HepG2 (cell line): ENCODE measurements around the gene PRKN. TPM values are rescaled to one million over a fixed set of nuclear protein-coding genes. Genes with fewer than 3 reads are reported as not detected.
A peak's percentile ranks its signal among the peaks of the same experiment; 100 is the strongest.

Experiments
- ATAC-seq: fragments of 200-7000 bp; cut with Tn5 transposase; 3 replicates; pipeline ENCODE4 v1.9.1; 2020; ENCODE audit warnings: mild to moderate bottlenecking, moderate library complexity
- BruUV-seq: library from RNA; stranded (reverse); fragments of 400-500 nt; replicated peaks from 2 replicates; lab custom pipeline; 2021; lab: Mats Ljungman, UMichigan
- CTCF ChIA-PET: fragments of 300-600 bp; formaldehyde crosslinking; extraction: SDS; loops from one replicate; lab custom pipeline; 2021; ENCODE audit warnings: low total read pairs, inconsistent platforms, low intra/inter-chr PET ratio; lab: Yijun Ruan, JAX
- POLR2A ChIA-PET: fragments of 350-600 bp; sonication (Branson Sonifier 250); formaldehyde crosslinking; loops from one replicate; lab custom pipeline; 2020; ENCODE audit warnings: antibody characterized with exemption, inconsistent platforms; lab: Yijun Ruan, JAX
- DNase-seq: peaks from one replicate; pipeline ENCODE4 v3.0.0-alpha.2; 2015; ENCODE audit warnings: low spot score
- FAIRE-seq: peaks from 3 replicates; lab custom pipeline; 2011; peaks lifted over from hg19 to GRCh38; lab: Jason Lieb, UNC
- H2AFZ ChIP-seq: one replicate; pipeline ENCODE4 v1.6.1; 2011; ENCODE audit warnings: low read length, inconsistent platforms
- H3K27ac ChIP-seq: fragments of 300-600 bp; 3 replicates; pipeline ENCODE4 v1.8.0; 2011; ENCODE audit warnings: mixed run types, mild to moderate bottlenecking, mixed read lengths, low read length, inconsistent platforms; ENCODE audit not compliant: insufficient read depth; ENCODE audit errors: extremely low read length
- H3K27me3 ChIP-seq, 2 experiments: fragments of 200-600 bp in 1 of 2; 2 replicates in 1 of 2; 3 replicates in 1 of 2; pipeline versions ENCODE4 v1.6.0 to v1.8.0; 2011; ENCODE audit warnings: low read length in 2 of 2, mild to moderate bottlenecking in 2 of 2, moderate library complexity in 2 of 2, inconsistent platforms in 1 of 2; ENCODE audit not compliant: insufficient read depth in 2 of 2, control insufficient read depth in 1 of 2
- H3K36me3 ChIP-seq, 2 experiments: fragments of 200-600 bp in 1 of 2; replicated peaks in 1 of 2; 2 replicates in 1 of 2; 3 replicates in 1 of 2; pipeline versions ENCODE4 v1.5.1 to v1.8.0; 2011; ENCODE audit warnings: low read length in 2 of 2, inconsistent platforms in 1 of 2; ENCODE audit not compliant: insufficient read depth in 2 of 2, control insufficient read depth in 1 of 2
- H3K4me1 ChIP-seq: 2 replicates; pipeline ENCODE4 v1.5.1; 2012; ENCODE audit warnings: low read length, inconsistent platforms; ENCODE audit not compliant: insufficient read depth
- H3K4me2 ChIP-seq: 2 replicates; pipeline ENCODE4 v1.6.0; 2011; ENCODE audit warnings: low read depth, low read length, inconsistent platforms
- H3K4me3 ChIP-seq, 3 experiments: fragments of 200-600 bp in 1 of 3; sonication (generic), shearing (Covaris generic) in 1 of 3; replicated peaks in 1 of 3; 2 replicates each; pipeline ENCODE4 v1.5.1; 2011 to 2016; ENCODE audit warnings: low read length in 3 of 3, inconsistent platforms in 2 of 3, low read depth in 2 of 3, mild to moderate bottlenecking in 2 of 3, control low read depth in 1 of 3, mixed read lengths in 1 of 3; ENCODE audit not compliant: insufficient read depth in 1 of 3
- H3K79me2 ChIP-seq: one replicate; pipeline ENCODE4 v1.6.1; 2011; ENCODE audit warnings: low read length, inconsistent platforms; ENCODE audit not compliant: insufficient read depth
- H3K9ac ChIP-seq: 2 replicates; pipeline ENCODE4 v1.6.0; 2011; ENCODE audit warnings: mild to moderate bottlenecking, low read depth, low read length, inconsistent platforms; ENCODE audit not compliant: insufficient read depth
- H3K9me3 ChIP-seq: 2 replicates; pipeline ENCODE4 v1.5.1; 2012; ENCODE audit warnings: mild to moderate bottlenecking, low read length
- H4K20me1 ChIP-seq: 2 replicates; pipeline ENCODE4 v1.6.0; 2011; ENCODE audit warnings: inconsistent platforms, mild to moderate bottlenecking, low read length, moderate library complexity; ENCODE audit not compliant: insufficient read depth
- ARID3A ChIP-seq: IDR thresholded peaks from 2 replicates; pipeline ENCODE4 v1.6.1; 2012; ENCODE audit warnings: low read depth, low read length, improper control_type of control experiment
- CHD4 ChIP-seq: fragments of 200-600 bp; sonication (generic); IDR thresholded peaks from 2 replicates; pipeline ENCODE4 v1.7.0; 2017; ENCODE audit warnings: mild to moderate bottlenecking, low read length, borderline replicate concordance
- CTCF ChIP-seq: sonication (generic); formaldehyde crosslinking; IDR thresholded peaks from 2 replicates; pipeline ENCODE4 v1.5.0; 2020; ENCODE audit warnings: mild to moderate bottlenecking, missing genetic modification reagents, moderate library complexity
- ERF ChIP-seq: IDR thresholded peaks from 2 replicates; pipeline ENCODE4 v1.6.1; 2018; ENCODE audit warnings: missing biosample characterization, missing genetic modification reagents
- FOXA3 ChIP-seq: IDR thresholded peaks from 2 replicates; pipeline ENCODE4 v1.6.1; 2016; ENCODE audit warnings: missing genetic modification reagents, missing compliant biosample characterization
- GPN1 ChIP-seq: sonication (generic); formaldehyde crosslinking; IDR thresholded peaks from 2 replicates; pipeline ENCODE4 v1.5.1; 2020; ENCODE audit warnings: missing genetic modification reagents, borderline replicate concordance
- HNF4A ChIP-seq: sonication (generic); formaldehyde crosslinking; IDR thresholded peaks from 2 replicates; pipeline ENCODE4 v1.4.0; 2020; ENCODE audit warnings: missing genetic modification reagents
- KLF15 ChIP-seq: sonication (generic); formaldehyde crosslinking; IDR thresholded peaks from 2 replicates; pipeline ENCODE4 v1.8.1; 2023; ENCODE audit warnings: borderline replicate concordance, mild to moderate bottlenecking, inconsistent platforms, missing genetic modification reagents, mixed read lengths
- NR2C2 ChIP-seq: sonication (generic); formaldehyde crosslinking; IDR thresholded peaks from 2 replicates; pipeline ENCODE4 v1.4.0; 2020; ENCODE audit warnings: missing genetic modification reagents, mild to moderate bottlenecking, moderate library complexity, borderline replicate concordance
- SNAPC4 ChIP-seq: sonication (generic); formaldehyde crosslinking; IDR thresholded peaks from 2 replicates; pipeline ENCODE4 v1.4.0; 2020; ENCODE audit warnings: mild to moderate bottlenecking, missing genetic modification reagents
- ZBTB42 ChIP-seq: sonication (generic); formaldehyde crosslinking; IDR thresholded peaks from 2 replicates; pipeline ENCODE4 v1.5.0; 2020; ENCODE audit warnings: mild to moderate bottlenecking, missing genetic modification reagents
- ZNF256 ChIP-seq: sonication (generic); formaldehyde crosslinking; conservative IDR thresholded peaks from 2 replicates; pipeline ENCODE4 v1.4.0; 2020; ENCODE audit warnings: missing genetic modification reagents
- ZNF326 ChIP-seq: sonication (generic); formaldehyde crosslinking; IDR thresholded peaks from 2 replicates; pipeline ENCODE4 v1.4.0; 2020; ENCODE audit warnings: missing genetic modification reagents, borderline replicate concordance
- ZNF335 ChIP-seq: sonication (generic); formaldehyde crosslinking; IDR thresholded peaks from 2 replicates; pipeline ENCODE4 v1.4.0; 2020; ENCODE audit warnings: missing genetic modification reagents
- ZNF550 ChIP-seq: sonication (generic); formaldehyde crosslinking; IDR thresholded peaks from 2 replicates; pipeline ENCODE4 v1.4.0; 2020; ENCODE audit warnings: mild to moderate bottlenecking, missing genetic modification reagents, borderline replicate concordance
- ZSCAN22 ChIP-seq: sonication (generic); formaldehyde crosslinking; IDR thresholded peaks from 2 replicates; pipeline ENCODE4 v1.4.0; 2020; ENCODE audit warnings: mild to moderate bottlenecking, missing genetic modification reagents
- ZSCAN30 ChIP-seq: sonication (generic); formaldehyde crosslinking; IDR thresholded peaks from 2 replicates; pipeline ENCODE4 v1.5.0; 2020; ENCODE audit warnings: mild to moderate bottlenecking, missing genetic modification reagents
- WGBS: methylation state at CpG from one replicate; pipeline ENCODE4 v1.1.6; 2017; ENCODE audit warnings: low lambda C conversion rate; 5-methylcytosine and 5-hydroxymethylcytosine counted together
- in situ Hi-C: cut with HindIII; loops from 2 replicates; pipeline ENCODE4 v1.10.0; 2017; ENCODE audit warnings: low pct_unique_long_range_greater_than_20kb; ENCODE audit not compliant: extremely low pct_ligation_motif_present
- intact Hi-C: fragments of 100-400 bp; cut with micrococcal nuclease; formaldehyde crosslinking; loops from one replicate; pipeline ENCODE4 v1.10.0; 2022; ENCODE audit not compliant: unreplicated experiment
- polyA plus RNA-seq, 8 experiments: library from polyadenylated mRNA; depleted of rRNA in 3 of 8; stranded (reverse) in 7 of 8; unstranded in 1 of 8; fragments of >200 nt; fragmentation: Illumina TruSeq in 4 of 8; extraction: Trizol in 4 of 8; gene quantifications; 2 replicates each; pipeline versions ENCODE4 v1.2.1 to v1.2.3, GENCODE V29; 2011 to 2016; ENCODE audit warnings: low read depth in 4 of 8, missing spikeins in 1 of 8, mixed read lengths in 1 of 8; ENCODE audit not compliant: insufficient read depth in 1 of 8
- total RNA-seq, 5 experiments: library from RNA; depleted of rRNA; stranded (reverse); fragments of >200 nt; fragmentation: Illumina TruSeq; extraction: Trizol; gene quantifications; 2 replicates each; pipeline ENCODE4 v1.2.3, GENCODE V29; 2016; ENCODE audit warnings: low read depth in 1 of 5

Gene PRKN
- total and polyA plus RNA-seq, 2 of the 13 experiments (the other 11 are each of a cell fraction or from before 2014, with no cell fraction given), result 0.31 to 0.44 TPM

GRCh38 chr6:162683135-162683534 lies 44.4 kb downstream of the PRKN start (continued):
- no peak for TF ChIP-seq GPN1 (CRISPR knock-in tag)
- no peak for TF ChIP-seq ZSCAN30
- TF ChIP-seq SNAPC4 (CRISPR knock-in tag), result no peak
- no peak for TF ChIP-seq CHD4

- no peak overlapping the region for H2AFZ ChIP-seq
- in situ Hi-C loops, result no loop called here
- no peak overlapping the region for H3K4me2 ChIP-seq
- no peak overlapping the region for H3K27ac ChIP-seq
- ATAC-seq (peak; percentile 96), FAIRE-seq (no peak), DNase-seq (peak; percentile 34)
- H3K9me3 ChIP-seq, result peaks cover 12% of the 10 kb centered on the region; the same call in 1 of the 2 replicates
- intact Hi-C loops, result no loop called here
- no peak overlapping the region for H3K4me3 ChIP-seq
- H4K20me1 ChIP-seq, result no peaks in the 10 kb centered on the region
- no peak overlapping the region for H3K9ac ChIP-seq
- ChIA-PET POLR2A (no interaction called here), CTCF (no interaction called here)
- no peaks in the 10 kb centered on the region for H3K79me2 ChIP-seq
- no TSS peak for BruUV-seq
- H3K36me3 ChIP-seq, result no peaks in the 10 kb centered on the region
- 5% methylated on average over 1 of the region's 1 CpG for WGBS
- no peaks in the 10 kb centered on the region for H3K27me3 ChIP-seq
- peaks cover 11% of the 10 kb centered on the region for H3K4me1 ChIP-seq
- TF ChIP-seq ZNF335, result no peak
- TF ChIP-seq ZNF256 (CRISPR knock-in tag), result no peak
- TF ChIP-seq NR2C2, result peak; percentile 44
- peak; percentile 84 for TF ChIP-seq HNF4A (CRISPR knock-in tag)
- no peak for TF ChIP-seq ZNF326 (CRISPR knock-in tag)
- TF ChIP-seq KLF15 (CRISPR knock-in tag), result no peak
- TF ChIP-seq ARID3A, result peak; percentile 74
- TF ChIP-seq ZBTB42 (CRISPR knock-in tag), result no peak
- no peak for TF ChIP-seq CTCF (CRISPR knock-in tag)
- no peak for TF ChIP-seq ZSCAN22
- no peak for TF ChIP-seq ZNF550 (CRISPR knock-in tag)
- no peak for TF ChIP-seq FOXA3 (CRISPR knock-in tag)
- no peak for TF ChIP-seq ERF
Observed at GRCh38 chr6:162681447-162681846, 46.1 kb downstream of the PRKN start.
